Mesendoderm (in vitro differentiated cells): ENCODE results near the gene MDN1.

Experiments used
- DNase-seq: peaks from one replicate; pipeline ENCODE4 v3.0.0; 2013
- H2AK5ac ChIP-seq: 2 replicates; pipeline ENCODE4 v1.6.1; 2013; ENCODE audit warnings: low read length, inconsistent platforms
- H2BK120ac ChIP-seq: 2 replicates; pipeline ENCODE4 v1.6.1; 2013; ENCODE audit warnings: low read depth, mild to moderate bottlenecking, low read length, moderate library complexity, mixed read lengths
- H2BK15ac ChIP-seq: replicated peaks from 2 replicates; pipeline ENCODE4 v1.6.1; 2013; ENCODE audit warnings: low read depth, mild to moderate bottlenecking, moderate library complexity
- H2BK5ac ChIP-seq: 2 replicates; pipeline ENCODE4 v1.6.1; 2013; ENCODE audit warnings: low read length, inconsistent platforms
- H3K18ac ChIP-seq: 2 replicates; pipeline ENCODE4 v1.6.1; 2013; ENCODE audit warnings: mild to moderate bottlenecking, low read length, mixed read lengths
- H3K23ac ChIP-seq: one replicate; pipeline ENCODE4 v1.6.1; 2013; ENCODE audit warnings: low read length
- H3K27ac ChIP-seq: 2 replicates; pipeline ENCODE4 v1.5.1; 2013; ENCODE audit warnings: low read depth, mild to moderate bottlenecking, inconsistent platforms, low read length, moderate library complexity
- H3K27me3 ChIP-seq: 2 replicates; pipeline ENCODE4 v1.6.1; 2013; ENCODE audit warnings: low read length, control low read depth, mild to moderate bottlenecking, inconsistent platforms; ENCODE audit not compliant: insufficient read depth, poor library complexity
- H3K36me3 ChIP-seq: 2 replicates; pipeline ENCODE4 v1.6.1; 2013; ENCODE audit warnings: low read length, inconsistent platforms; ENCODE audit not compliant: control insufficient read depth, insufficient read depth
- H3K4ac ChIP-seq: one replicate; pipeline ENCODE4 v1.6.1; 2013; ENCODE audit warnings: low read depth, mild to moderate bottlenecking, low read length, moderate library complexity
- H3K4me1 ChIP-seq: 2 replicates; pipeline ENCODE4 v1.6.1; 2013; ENCODE audit warnings: low read depth, low read length, inconsistent platforms; ENCODE audit not compliant: control insufficient read depth
- H3K4me2 ChIP-seq: 2 replicates; pipeline ENCODE4 v1.6.1; 2013; ENCODE audit warnings: low read length
- H3K4me3 ChIP-seq: 2 replicates; pipeline ENCODE4 v1.5.1; 2013; ENCODE audit warnings: mild to moderate bottlenecking, low read length
- H3K56ac ChIP-seq: one replicate; pipeline ENCODE4 v1.6.1; 2013; ENCODE audit warnings: low read length
- H3K79me1 ChIP-seq: 2 replicates; pipeline ENCODE4 v1.6.1; 2013; ENCODE audit warnings: low read length, inconsistent platforms
- H3K79me2 ChIP-seq: 2 replicates; pipeline ENCODE4 v1.6.1; 2013; ENCODE audit warnings: mild to moderate bottlenecking, low read length; ENCODE audit not compliant: control insufficient read depth, insufficient read depth
- H3K9ac ChIP-seq: 2 replicates; pipeline ENCODE4 v1.6.1; 2013; ENCODE audit warnings: low read length, inconsistent platforms
- H4K5ac ChIP-seq: one replicate; pipeline ENCODE4 v1.6.1; 2013; ENCODE audit warnings: low read length
- H4K8ac ChIP-seq: one replicate; pipeline ENCODE4 v1.6.1; 2013; ENCODE audit warnings: low read depth, mild to moderate bottlenecking, control low read depth, low read length, moderate library complexity
- WGBS: extraction: QIAGEN DNeasy Blood & Tissue Kit; methylation state at CpG from one replicate; pipeline ENCODE4 v1.1.7; 2013; ENCODE audit warnings: low lambda C conversion rate, missing lambda C conversion rate; ENCODE audit not compliant: insufficient coverage; ENCODE audit errors: extremely low coverage; 5-methylcytosine and 5-hydroxymethylcytosine counted together

MDN1 gene

GRCh38 chr6:89615882-89616281 lies 203.7 kb downstream of the MDN1 start:
- no peak overlapping the region for H2BK120ac ChIP-seq
- H2BK15ac ChIP-seq, result no peak overlapping the region
- no peak overlapping the region for H3K27ac ChIP-seq
- H4K8ac ChIP-seq, result no peak overlapping the region
- no peak overlapping the region for H3K23ac ChIP-seq
- no peaks in the 10 kb centered on the region for H3K79me1 ChIP-seq
- H3K36me3 ChIP-seq, result no peaks in the 10 kb centered on the region
- H3K56ac ChIP-seq, result no peak overlapping the region
- H2BK5ac ChIP-seq, result no peak overlapping the region
- H3K4me3 ChIP-seq, result no peak overlapping the region
- no peak overlapping the region for H3K4ac ChIP-seq
- H4K5ac ChIP-seq, result no peak overlapping the region
- no peaks in the 10 kb centered on the region for H3K79me2 ChIP-seq
- no peak overlapping the region for H3K9ac ChIP-seq
- H3K4me2 ChIP-seq, result no peak overlapping the region
- no peaks in the 10 kb centered on the region for H3K27me3 ChIP-seq
- no CpG with 5 or more reads among the region's 5 CpGs for WGBS
- no peak overlapping the region for H3K18ac ChIP-seq
- no peaks in the 10 kb centered on the region for H3K4me1 ChIP-seq
- no peak overlapping the region for H2AK5ac ChIP-seq
- DNase-seq, result no peak

- Histone ChIP-seq H3K23ac (no peak overlapping the region), H3K9ac (no peak overlapping the region), H3K18ac (no peak overlapping the region), H3K36me3 (no peaks in the 10 kb centered on the region), H2BK120ac (no peak overlapping the region), H2BK15ac (no peak overlapping the region), H3K4ac (no peak overlapping the region), H3K4me3 (no peak overlapping the region), H2AK5ac (no peak overlapping the region), H3K27ac (no peak overlapping the region), H3K4me1 (no peaks in the 10 kb centered on the region), H2BK5ac (no peak overlapping the region), H4K8ac (no peak overlapping the region), H3K56ac (no peak overlapping the region), H3K27me3 (no peaks in the 10 kb centered on the region), H3K79me1 (no peaks in the 10 kb centered on the region), H3K4me2 (no peak overlapping the region), H3K79me2 (no peaks in the 10 kb centered on the region), H4K5ac (no peak overlapping the region)
- no peak for DNase-seq
- no CpG with 5 or more reads among the region's 5 CpGs for WGBS
These were observed 205.8 kb downstream of the MDN1 start for GRCh38 chr6:89613790-89614189.

DNA sequence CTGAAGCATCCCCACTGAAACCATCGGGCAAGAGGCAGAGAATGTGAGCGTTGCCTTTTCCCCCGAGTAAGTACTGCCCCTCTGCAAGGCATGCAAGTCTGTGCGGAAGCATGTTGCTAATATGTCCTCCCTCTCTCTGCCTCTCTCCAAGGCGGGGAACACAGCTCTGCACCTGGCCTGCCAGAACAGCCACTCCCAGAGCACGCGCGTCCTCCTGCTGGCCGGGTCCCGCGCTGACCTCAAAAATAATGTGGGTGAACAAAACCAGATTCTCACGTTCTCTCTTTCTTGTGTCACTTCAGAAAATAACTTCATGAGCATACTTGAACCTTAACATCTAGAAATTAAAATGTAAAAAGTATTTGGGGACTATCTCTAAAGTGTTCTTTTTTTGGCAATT lies 207.5 kb downstream of the MDN1 start:
- H3K36me3 ChIP-seq, result no peaks in the 10 kb centered on the region
- no CpG with 5 or more reads among the region's 12 CpGs for WGBS
- DNase-seq, result peak; percentile 51
- H4K5ac ChIP-seq, result no peak overlapping the region
- H2BK15ac ChIP-seq, result no peak overlapping the region
- no peak overlapping the region for H3K56ac ChIP-seq
- no peak overlapping the region for H3K18ac ChIP-seq
- H3K27me3 ChIP-seq, result no peaks in the 10 kb centered on the region
- H3K4me1 ChIP-seq, result no peaks in the 10 kb centered on the region
- H3K23ac ChIP-seq, result no peak overlapping the region
- H3K4me2 ChIP-seq, result no peak overlapping the region
- H2AK5ac ChIP-seq, result no peak overlapping the region
- no peak overlapping the region for H3K4ac ChIP-seq
- no peaks in the 10 kb centered on the region for H3K79me1 ChIP-seq
- H3K27ac ChIP-seq, result no peak overlapping the region
- no peak overlapping the region for H3K9ac ChIP-seq
- H2BK5ac ChIP-seq, result no peak overlapping the region
- no peak overlapping the region for H4K8ac ChIP-seq
- no peak overlapping the region for H2BK120ac ChIP-seq
- no peak overlapping the region for H3K4me3 ChIP-seq
- H3K79me2 ChIP-seq, result no peaks in the 10 kb centered on the region

- H3K4me3 ChIP-seq, result no peak overlapping the region
- no peak overlapping the region for H3K9ac ChIP-seq
- no peak overlapping the region for H3K27ac ChIP-seq
- no peak overlapping the region for H3K56ac ChIP-seq
- H2BK5ac ChIP-seq, result no peak overlapping the region
- no peak for DNase-seq
- no peak overlapping the region for H4K8ac ChIP-seq
- no peak overlapping the region for H3K4ac ChIP-seq
- H3K18ac ChIP-seq, result no peak overlapping the region
- H3K4me1 ChIP-seq, result no peaks in the 10 kb centered on the region
- no peak overlapping the region for H4K5ac ChIP-seq
- H3K79me2 ChIP-seq, result no peaks in the 10 kb centered on the region
- H3K23ac ChIP-seq, result no peak overlapping the region
- no peaks in the 10 kb centered on the region for H3K36me3 ChIP-seq
- H3K27me3 ChIP-seq, result no peaks in the 10 kb centered on the region
- no peak overlapping the region for H3K4me2 ChIP-seq
- no peak overlapping the region for H2BK120ac ChIP-seq
- no peak overlapping the region for H2AK5ac ChIP-seq
- no peak overlapping the region for H2BK15ac ChIP-seq
- no peaks in the 10 kb centered on the region for H3K79me1 ChIP-seq
These were observed 207.9 kb downstream of the MDN1 start for GRCh38 chr6:89611666-89612065.

DNA sequence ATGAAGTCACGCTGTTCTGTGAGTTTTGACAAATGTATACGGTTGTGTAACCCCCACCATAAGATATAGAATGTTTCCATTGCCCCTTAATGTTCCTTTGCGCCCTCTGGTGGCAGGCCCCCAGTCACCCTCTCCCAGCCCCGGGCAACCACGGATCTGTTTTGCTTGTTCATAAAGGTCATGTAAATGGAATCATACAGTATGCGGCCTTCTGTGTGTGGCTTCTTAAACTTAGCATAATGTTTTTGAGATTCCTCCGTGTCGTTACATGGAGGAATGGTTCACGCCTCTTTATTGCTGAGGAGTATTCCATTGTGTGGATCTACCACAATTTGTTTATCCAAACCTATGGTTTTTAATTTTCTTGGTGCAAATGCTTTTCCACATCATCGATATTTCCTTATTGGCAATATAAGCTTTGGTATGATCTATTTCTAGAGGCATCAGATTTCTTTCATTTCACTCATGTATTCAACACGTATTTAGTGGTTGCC lies 209.4 kb downstream of the MDN1 start:
- peak; percentile 61 for DNase-seq
- no CpG with 5 or more reads among the region's 11 CpGs for WGBS
- H2BK15ac ChIP-seq, result no peak overlapping the region
- no peaks in the 10 kb centered on the region for H3K27me3 ChIP-seq
- H3K4me1 ChIP-seq, result no peaks in the 10 kb centered on the region
- no peak overlapping the region for H2AK5ac ChIP-seq
- H3K56ac ChIP-seq, result no peak overlapping the region
- no peak overlapping the region for H3K18ac ChIP-seq
- H3K79me2 ChIP-seq, result no peaks in the 10 kb centered on the region
- H3K79me1 ChIP-seq, result no peaks in the 10 kb centered on the region
- H2BK5ac ChIP-seq, result no peak overlapping the region
- peaks cover 3% of the 10 kb centered on the region for H3K36me3 ChIP-seq
- H4K8ac ChIP-seq, result no peak overlapping the region
- no peak overlapping the region for H3K4ac ChIP-seq
- no peak overlapping the region for H3K27ac ChIP-seq
- H3K9ac ChIP-seq, result no peak overlapping the region
- H4K5ac ChIP-seq, result no peak overlapping the region
- no peak overlapping the region for H3K4me2 ChIP-seq
- H3K4me3 ChIP-seq, result no peak overlapping the region
- H2BK120ac ChIP-seq, result no peak overlapping the region
- H3K23ac ChIP-seq, result no peak overlapping the region

DNA sequence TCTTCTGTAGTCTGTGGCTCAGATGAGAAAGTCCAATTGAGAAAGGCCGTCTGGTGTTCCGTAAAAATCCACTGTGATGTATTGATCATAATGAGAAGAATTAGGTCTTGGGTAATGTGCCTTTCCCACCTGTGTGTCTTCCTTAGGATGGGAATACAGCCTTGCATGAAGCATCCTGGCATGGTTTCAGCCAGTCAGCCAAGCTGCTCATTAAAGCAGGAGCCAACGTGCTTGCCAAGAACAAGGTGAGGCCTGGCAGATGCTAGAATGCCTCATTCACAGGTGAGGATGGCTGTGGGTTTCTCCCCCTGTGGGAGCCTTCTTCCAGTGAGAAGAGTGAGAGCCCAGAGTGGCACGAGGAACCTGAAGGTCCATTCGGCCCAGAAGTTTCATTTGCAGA lies 213.7 kb downstream of the MDN1 start:
- DNase-seq, result no peak
- H3K18ac ChIP-seq, result no peak overlapping the region
- H4K8ac ChIP-seq, result no peak overlapping the region
- no peak overlapping the region for H3K4me2 ChIP-seq
- no peak overlapping the region for H3K23ac ChIP-seq
- H3K27ac ChIP-seq, result no peak overlapping the region
- no peak overlapping the region for H2BK120ac ChIP-seq
- H3K79me2 ChIP-seq, result no peaks in the 10 kb centered on the region
- no peaks in the 10 kb centered on the region for H3K79me1 ChIP-seq
- H3K36me3 ChIP-seq, result peaks cover 3% of the 10 kb centered on the region
- no peak overlapping the region for H2BK5ac ChIP-seq
- H3K4me3 ChIP-seq, result no peak overlapping the region
- no peak overlapping the region for H3K4ac ChIP-seq
- no peak overlapping the region for H4K5ac ChIP-seq
- no peak overlapping the region for H3K9ac ChIP-seq
- no peaks in the 10 kb centered on the region for H3K27me3 ChIP-seq
- no peak overlapping the region for H3K56ac ChIP-seq
- no peak overlapping the region for H2BK15ac ChIP-seq
- H3K4me1 ChIP-seq, result no peaks in the 10 kb centered on the region
- no peak overlapping the region for H2AK5ac ChIP-seq
- whole genome bisulfite sequencing, result no CpG with 5 or more reads among the region's 5 CpGs
